Adipocyte (in vitro differentiated cells): ENCODE results near the gene WNT3.

Experiments
- DNase-seq: peaks from one replicate; pipeline ENCODE4 v3.0.0-alpha.2; 2015; ENCODE audit warnings: low read depth
- H3K27me3 ChIP-seq: replicated peaks from 2 replicates; pipeline ENCODE4 v1.7.0; 2013; ENCODE audit warnings: mild to moderate bottlenecking, low read length, moderate library complexity; ENCODE audit not compliant: control insufficient read depth, insufficient read depth
- H3K36me3 ChIP-seq: 2 replicates; pipeline ENCODE4 v1.7.0; 2013; ENCODE audit warnings: low read length, mild to moderate bottlenecking, moderate library complexity; ENCODE audit not compliant: control insufficient read depth, insufficient read depth, severe bottlenecking
- H3K4me1 ChIP-seq: 2 replicates; pipeline ENCODE4 v1.7.0; 2013; ENCODE audit warnings: mild to moderate bottlenecking, low read length, moderate library complexity; ENCODE audit not compliant: control insufficient read depth, insufficient read depth
- H3K4me3 ChIP-seq: 2 replicates; pipeline ENCODE4 v1.7.0; 2013; ENCODE audit warnings: mild to moderate bottlenecking, low read length, moderate library complexity
- H3K9ac ChIP-seq: 2 replicates; pipeline ENCODE4 v1.7.0; 2013; ENCODE audit warnings: mild to moderate bottlenecking, low read length, moderate library complexity
- H3K9me3 ChIP-seq: 2 replicates; pipeline ENCODE4 v1.7.0; 2013; ENCODE audit warnings: mild to moderate bottlenecking, low read length, moderate library complexity; ENCODE audit not compliant: control insufficient read depth

WNT3 gene

DNA sequence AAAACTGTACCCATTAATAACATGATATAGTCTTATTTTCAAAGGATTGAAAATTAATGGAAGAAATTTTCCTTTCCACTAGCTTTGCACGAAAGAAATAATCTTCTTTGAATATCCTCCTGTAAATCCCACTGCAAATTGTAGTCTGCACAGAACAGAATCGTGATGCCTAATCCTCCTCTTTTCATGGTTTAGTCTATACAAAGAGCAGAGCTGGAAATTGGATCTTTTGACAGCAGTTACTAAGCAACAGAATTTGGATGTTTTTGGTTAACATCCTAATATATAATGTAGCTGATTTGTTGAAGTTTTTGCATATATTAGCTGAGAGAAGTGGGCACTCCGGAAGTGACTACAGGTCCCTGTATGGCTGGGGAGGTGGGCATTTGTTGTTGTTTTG lies 98.6 kb downstream of the WNT3 start:
- DNase-seq = no peak
- Histone ChIP-seq H3K4me3 (no peak overlapping the region), H3K9me3 (no peaks in the 10 kb centered on the region), H3K36me3 (peaks cover 42% of the 10 kb centered on the region), H3K27me3 (no peaks in the 10 kb centered on the region), H3K9ac (no peak overlapping the region), H3K4me1 (no peaks in the 10 kb centered on the region)

DNA sequence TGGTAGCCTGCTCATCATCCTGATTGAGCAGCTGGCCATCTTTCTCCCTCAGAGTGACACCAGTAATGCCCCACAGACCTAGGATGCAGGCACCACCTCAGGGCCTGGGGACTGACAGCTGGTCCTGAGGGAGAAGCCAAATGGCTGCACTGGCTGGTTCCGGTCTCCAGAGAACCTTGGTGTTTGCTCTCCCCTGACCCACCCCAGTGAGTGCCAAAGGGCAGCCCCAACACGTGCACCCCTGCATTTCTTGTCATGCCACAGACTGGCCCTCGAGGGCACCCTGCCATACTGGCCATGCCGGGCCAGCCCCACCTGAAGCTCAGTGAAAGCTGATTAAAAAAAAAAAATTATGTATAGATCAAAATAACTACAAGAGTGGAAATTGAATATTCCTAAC lies 100.5 kb downstream of the WNT3 start:
- H3K4me3 ChIP-seq = no peak overlapping the region
- no peak for DNase-seq
- H3K27me3 ChIP-seq = no peaks in the 10 kb centered on the region
- no peak overlapping the region for H3K9ac ChIP-seq
- peaks cover 47% of the 10 kb centered on the region for H3K36me3 ChIP-seq
- no peaks in the 10 kb centered on the region for H3K9me3 ChIP-seq
- no peaks in the 10 kb centered on the region for H3K4me1 ChIP-seq
